HG03469 (cell line): ENCODE data around the gene CCR5AS.
"Not testable (repeated sequence)": the region's sequence is repeated elsewhere in the genome, so short reads cannot be mapped to it uniquely, and the experiment has no call there.

Experiments
- ATAC-seq: cut with Tn5 transposase; IDR thresholded peaks from one replicate; pipeline ENCODE4 v1.9.1; 2021; ENCODE audit warnings: mild to moderate bottlenecking, moderate library complexity, moderate number of reproducible peaks; ENCODE audit not compliant: unreplicated experiment

CCR5AS gene

GRCh38 chr3:46406443-46406787 is 451 bp downstream of the CCR5AS start:
- no peak for ATAC-seq

- no peak for ATAC-seq
Measured at GRCh38 chr3:46405301-46406019, 1.4 kb downstream of the CCR5AS start.

GRCh38 chr3:46402902-46403301 is 4.0 kb downstream of the CCR5AS start:
- ATAC-seq = not testable (repeated sequence)

GRCh38 chr3:46401579-46401978 is 5.3 kb downstream of the CCR5AS start:
- ATAC-seq = no peak

GRCh38 chr3:46400846-46401245 is 6.0 kb downstream of the CCR5AS start:
- no peak for ATAC-seq

GRCh38 chr3:46400000-46400734 is 6.7 kb downstream of the CCR5AS start:
- ATAC-seq = no peak

- ATAC-seq = no peak
Measured at GRCh38 chr3:46399557-46399956, 7.3 kb downstream of the CCR5AS start.

- ATAC-seq = no peak
Measured at GRCh38 chr3:46399098-46399497, 7.8 kb downstream of the CCR5AS start.

GRCh38 chr3:46398186-46398955 is 8.5 kb downstream of the CCR5AS start:
- no peak for ATAC-seq

- no peak for ATAC-seq
Measured at GRCh38 chr3:46397111-46397510, 9.8 kb downstream of the CCR5AS start.

- no peak for ATAC-seq
Measured at GRCh38 chr3:46395766-46396530, 10.9 kb downstream of the CCR5AS start.

- no peak for ATAC-seq
Measured at GRCh38 chr3:46395210-46395661, 11.6 kb downstream of the CCR5AS start.

- ATAC-seq = no peak
Measured at GRCh38 chr3:46393554-46394434, 13.1 kb downstream of the CCR5AS start.

GRCh38 chr3:46393011-46393410 is 13.9 kb downstream of the CCR5AS start:
- ATAC-seq = no peak

GRCh38 chr3:46391526-46391925 is 15.3 kb downstream of the CCR5AS start:
- ATAC-seq = not testable (repeated sequence)

- no peak for ATAC-seq
Measured at GRCh38 chr3:46389306-46389705, 17.6 kb downstream of the CCR5AS start.

GRCh38 chr3:46388847-46389246 is 18.0 kb downstream of the CCR5AS start:
- ATAC-seq = not testable (repeated sequence)

- ATAC-seq = no peak
Measured at GRCh38 chr3:46386205-46386604, 20.7 kb downstream of the CCR5AS start.

GRCh38 chr3:46383951-46384330 is 22.9 kb downstream of the CCR5AS start:
- ATAC-seq = no peak
